Stimulated activated CD8-positive, alpha-beta memory T cell treated with anti-CD3 and anti-CD28 coated beads, Interleukin-12 subunit alpha, Interleukin-12 subunit beta, amount 100 ng/mL, for 4 hours (primary cell): ENCODE results near the gene DAGLB.
"Not testable (repeated sequence)": the region's sequence is repeated elsewhere in the genome, so short reads cannot be mapped to it uniquely, and the experiment has no call there.

ENCODE experiments used
- DNase-seq: peaks from one replicate; pipeline ENCODE4 v3.0.0-alpha.2; 2020; ENCODE audit warnings: low read depth

Gene DAGLB, protein sequence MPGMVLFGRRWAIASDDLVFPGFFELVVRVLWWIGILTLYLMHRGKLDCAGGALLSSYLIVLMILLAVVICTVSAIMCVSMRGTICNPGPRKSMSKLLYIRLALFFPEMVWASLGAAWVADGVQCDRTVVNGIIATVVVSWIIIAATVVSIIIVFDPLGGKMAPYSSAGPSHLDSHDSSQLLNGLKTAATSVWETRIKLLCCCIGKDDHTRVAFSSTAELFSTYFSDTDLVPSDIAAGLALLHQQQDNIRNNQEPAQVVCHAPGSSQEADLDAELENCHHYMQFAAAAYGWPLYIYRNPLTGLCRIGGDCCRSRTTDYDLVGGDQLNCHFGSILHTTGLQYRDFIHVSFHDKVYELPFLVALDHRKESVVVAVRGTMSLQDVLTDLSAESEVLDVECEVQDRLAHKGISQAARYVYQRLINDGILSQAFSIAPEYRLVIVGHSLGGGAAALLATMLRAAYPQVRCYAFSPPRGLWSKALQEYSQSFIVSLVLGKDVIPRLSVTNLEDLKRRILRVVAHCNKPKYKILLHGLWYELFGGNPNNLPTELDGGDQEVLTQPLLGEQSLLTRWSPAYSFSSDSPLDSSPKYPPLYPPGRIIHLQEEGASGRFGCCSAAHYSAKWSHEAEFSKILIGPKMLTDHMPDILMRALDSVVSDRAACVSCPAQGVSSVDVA

DNA sequence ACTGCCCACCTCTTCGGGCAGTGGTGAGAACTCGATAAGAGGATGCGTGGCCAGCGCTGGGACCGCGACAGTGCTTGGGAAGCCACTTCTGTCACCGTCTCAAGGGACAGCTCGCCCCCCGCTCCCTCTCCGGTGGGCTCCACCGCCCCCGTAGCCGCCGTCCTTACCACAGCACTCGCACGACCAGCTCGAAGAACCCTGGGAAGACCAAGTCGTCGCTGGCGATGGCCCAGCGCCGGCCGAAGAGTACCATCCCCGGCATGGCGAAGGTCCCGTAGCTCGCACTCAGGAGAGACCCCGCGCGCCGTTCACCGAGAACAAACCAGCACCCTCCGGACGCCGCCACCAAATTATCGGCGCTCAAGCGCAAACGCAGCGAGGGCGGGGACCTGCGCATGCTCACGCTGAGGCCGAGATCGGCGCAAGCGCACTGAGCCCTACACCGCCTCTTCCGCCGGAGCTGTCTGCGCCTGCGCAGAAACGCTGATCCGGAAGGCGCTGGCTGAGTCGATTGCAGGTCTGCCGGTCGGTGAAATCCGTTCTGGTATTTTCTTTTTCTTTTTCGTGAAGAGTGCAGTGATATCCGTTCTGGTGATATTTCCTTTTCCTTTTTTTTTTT, at the start of gene DAGLB:
TSS of gene DAGLB (minus strand) at position 374 of the 619 bp plus-strand sequence. CDS start at position 262, 112 bp downstream.
- DNase-seq: peak; percentile 93

DNA sequence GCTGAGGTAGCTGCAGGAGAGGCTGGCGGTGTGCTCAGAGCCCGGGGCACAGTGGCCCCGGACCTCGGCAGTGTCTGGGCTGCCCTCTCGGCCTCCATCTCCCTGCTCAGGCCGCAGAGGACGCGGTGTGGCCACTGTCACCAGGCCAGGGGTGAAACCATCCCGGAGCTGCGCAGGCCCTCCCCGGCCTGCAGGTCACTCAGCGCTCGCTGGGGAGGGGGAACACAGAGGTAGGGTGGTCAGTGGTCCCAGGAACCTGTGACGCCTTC, 49.8 kb upstream of the DAGLB start:
- DNase-seq: no peak

DNA sequence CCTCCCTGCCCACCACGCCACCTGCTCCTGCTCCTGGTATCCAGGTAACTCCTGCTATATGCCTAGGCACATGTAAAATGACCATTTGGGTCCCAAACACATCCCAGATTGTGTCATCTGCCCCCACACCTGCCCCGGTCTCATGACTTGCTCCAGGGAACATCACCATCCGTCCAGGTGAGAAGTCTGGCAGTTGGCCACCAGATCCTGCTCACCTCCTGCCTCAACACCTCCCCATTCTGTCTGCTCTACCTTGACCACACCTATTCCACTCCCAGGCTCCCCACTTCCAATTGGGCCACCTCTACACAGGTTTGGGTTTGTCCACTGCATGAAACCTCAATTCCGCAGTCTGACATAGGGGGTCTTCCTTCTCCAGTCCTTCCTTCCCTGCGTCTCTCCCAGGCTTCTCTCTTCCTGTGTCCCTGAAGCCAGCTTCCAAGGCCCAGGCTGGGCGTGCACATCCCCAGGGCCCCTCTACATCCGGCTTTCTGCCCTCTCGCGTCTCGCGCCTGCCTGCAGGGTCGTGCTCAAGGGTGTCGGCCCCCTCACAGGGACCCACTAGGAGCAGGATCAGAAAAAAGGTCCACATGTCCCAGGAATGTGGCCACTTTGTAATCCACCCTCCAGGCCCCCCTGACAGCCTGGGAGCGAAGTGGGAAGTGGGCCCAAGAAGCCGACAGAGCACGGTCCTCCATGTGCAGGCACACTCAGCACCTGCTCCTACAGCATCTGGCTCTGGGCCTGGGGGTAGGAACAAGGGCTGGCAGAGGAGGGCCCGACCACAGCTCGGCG, 49.3 kb upstream of the DAGLB start:
- DNase-seq: no peak

GRCh38 chr7:6495597-6496262, 48.0 kb upstream of the DAGLB start:
- no peak for DNase-seq

DNA sequence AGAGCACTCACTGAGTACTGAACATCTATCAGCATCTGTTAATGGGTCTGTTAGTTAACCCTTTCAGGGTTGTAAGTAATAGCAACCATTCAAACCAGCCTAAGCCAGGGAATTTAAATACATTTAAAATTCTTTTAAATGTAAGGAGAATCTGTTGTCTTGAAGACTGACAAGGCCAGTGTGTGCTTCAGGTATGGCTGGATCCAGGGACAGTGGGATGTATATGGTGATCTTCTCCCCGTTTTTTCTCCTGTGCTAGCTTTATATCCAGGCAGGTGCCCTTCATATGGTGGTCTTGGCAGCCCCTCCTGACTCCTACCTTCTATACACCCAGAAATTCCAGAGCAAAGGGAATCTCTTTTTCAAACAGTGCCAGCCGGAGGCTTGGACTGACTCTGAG, 46.6 kb upstream of the DAGLB start:
- no peak for DNase-seq

DNA sequence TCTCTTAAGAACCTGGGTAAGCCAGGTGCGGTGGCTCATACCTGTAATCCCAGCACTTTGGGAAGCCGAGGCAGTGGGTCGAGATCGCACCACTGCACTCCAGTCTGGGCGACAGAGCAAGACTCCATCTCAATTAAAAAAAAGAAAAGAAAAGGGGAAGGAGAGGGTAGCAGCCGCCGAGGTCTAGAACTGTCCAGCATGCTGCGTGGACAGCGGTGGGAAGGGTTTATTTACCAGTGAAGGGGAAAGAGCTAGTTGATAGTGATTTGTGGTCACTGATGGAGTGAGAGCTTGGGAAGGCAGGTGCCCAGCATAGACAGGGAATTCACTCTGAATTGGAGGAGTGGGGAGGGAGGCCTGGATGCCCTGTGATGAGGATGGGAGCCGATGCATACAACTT, 43.4 kb upstream of the DAGLB start:
- no peak for DNase-seq

- DNase-seq: no peak
These were observed 41.9 kb upstream of the DAGLB start for GRCh38 chr7:6489612-6490011.

DNA sequence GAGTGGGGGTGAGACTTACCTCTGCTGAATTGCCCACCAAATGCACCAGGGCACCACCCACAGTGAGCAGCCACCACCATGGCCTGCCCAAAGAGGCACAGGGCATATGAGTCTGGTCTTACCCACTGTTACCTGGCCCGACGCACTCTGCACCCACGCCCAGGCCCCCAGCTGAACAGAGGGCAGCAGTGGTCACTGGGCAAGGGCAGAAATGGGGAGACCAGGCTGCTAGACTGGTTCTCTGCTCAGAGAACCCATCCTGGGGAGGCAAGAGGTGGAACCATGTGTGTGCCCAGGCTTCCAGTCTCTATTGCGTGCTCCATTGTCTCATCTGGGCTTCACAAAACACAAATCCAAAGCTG, 39.4 kb upstream of the DAGLB start:
- DNase-seq: no peak

DNA sequence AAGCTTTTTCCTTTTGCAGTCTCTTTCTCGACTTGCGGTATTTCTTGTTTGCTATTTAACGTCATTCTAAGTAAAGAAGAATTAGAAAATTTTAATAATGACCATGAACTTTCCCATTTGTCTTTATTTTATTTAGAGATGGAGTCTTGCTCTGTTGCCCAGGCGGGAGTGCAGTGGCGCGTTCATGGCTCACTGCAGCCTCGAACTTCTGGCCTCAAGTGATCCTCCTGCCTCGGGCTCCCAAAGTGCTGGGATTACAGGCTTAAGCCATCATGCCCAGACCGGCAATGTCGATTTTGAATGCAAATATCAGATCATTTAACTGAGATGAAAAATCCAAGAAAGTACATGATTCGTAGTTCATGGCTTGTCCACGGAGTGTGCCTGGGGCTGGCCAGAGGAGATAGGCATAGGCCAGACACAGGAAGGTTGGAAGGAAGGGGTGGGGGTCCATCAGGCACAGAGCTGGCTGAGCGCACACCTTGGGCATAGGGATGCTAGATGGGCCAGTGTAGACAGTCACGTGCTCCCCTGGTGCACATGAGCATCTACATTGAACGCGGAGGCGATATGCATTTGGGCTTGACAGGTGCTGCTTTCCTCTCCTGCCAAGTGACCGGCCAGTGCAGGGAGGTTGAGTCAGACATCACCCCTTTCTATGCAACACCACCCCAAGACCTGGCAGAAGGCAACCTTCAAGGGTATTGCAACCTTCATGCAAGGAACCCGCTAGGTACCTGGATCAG, 38.9 kb upstream of the DAGLB start:
- no peak for DNase-seq

- no peak for DNase-seq
These were observed 35.0 kb upstream of the DAGLB start for GRCh38 chr7:6482743-6483119.

DNA sequence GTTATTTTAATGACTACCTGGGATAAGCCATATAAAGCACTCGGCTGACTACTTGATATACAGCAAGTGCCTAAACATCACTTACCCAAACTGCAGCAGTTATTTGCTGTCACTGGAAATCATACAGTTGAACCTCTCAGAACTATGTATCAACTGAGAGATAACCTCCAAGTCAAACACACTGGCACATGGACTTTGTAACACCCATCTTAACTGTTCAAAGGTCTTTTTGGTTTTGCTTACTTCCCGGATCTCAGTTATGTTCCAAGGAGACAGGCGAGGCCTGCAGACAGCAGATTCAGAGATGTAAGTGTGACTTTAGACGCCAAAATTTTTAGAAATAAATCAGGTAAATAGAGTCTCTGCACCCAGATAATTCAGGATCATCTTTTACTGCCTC, 34.6 kb upstream of the DAGLB start:
- no peak for DNase-seq

DNA sequence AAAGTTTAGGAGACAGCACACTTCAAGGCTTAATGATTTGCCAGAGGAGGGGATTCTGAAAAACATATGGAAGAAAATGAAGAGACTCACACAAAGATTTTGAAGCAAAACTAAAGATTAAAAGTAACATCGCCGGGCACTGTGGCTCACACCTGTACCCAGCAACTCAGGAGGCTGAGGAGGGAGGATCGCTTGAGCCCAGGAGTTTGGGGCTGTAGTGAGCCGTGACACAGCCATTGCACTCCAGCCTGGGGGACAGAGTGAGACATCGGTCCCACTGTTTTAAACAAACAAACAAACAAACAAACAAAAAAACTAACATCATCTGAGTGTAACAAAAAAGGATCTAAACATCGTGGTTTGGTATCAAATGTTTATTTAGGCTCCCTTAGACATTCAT, 33.7 kb upstream of the DAGLB start:
- DNase-seq: no peak

- DNase-seq: no peak
These were observed 32.5 kb upstream of the DAGLB start for GRCh38 chr7:6480323-6480660.

- DNase-seq: peak; percentile 15
These were observed 31.3 kb upstream of the DAGLB start for GRCh38 chr7:6479067-6479466.

GRCh38 chr7:6478186-6478585, 30.4 kb upstream of the DAGLB start:
- DNase-seq: no peak

- no peak for DNase-seq
These were observed 29.5 kb upstream of the DAGLB start for GRCh38 chr7:6477318-6477660.

- DNase-seq: no peak
These were observed 29.0 kb upstream of the DAGLB start for GRCh38 chr7:6476596-6477317.

GRCh38 chr7:6475433-6476186, 27.9 kb upstream of the DAGLB start:
- DNase-seq: no peak

GRCh38 chr7:6465862-6466261, 18.1 kb upstream of the DAGLB start:
- no peak for DNase-seq

- DNase-seq: not testable (repeated sequence)
These were observed 15.9 kb upstream of the DAGLB start for GRCh38 chr7:6463609-6464008.
